H9 (cell line): ENCODE results near the gene CDH13. TPM values are rescaled to one million over a fixed set of nuclear protein-coding genes. Genes with fewer than 3 reads are reported as not detected.

Source experiments
- DNase-seq: peaks from one replicate; pipeline ENCODE4 v3.0.0-alpha.2; 2017
- H2AFZ ChIP-seq: one replicate; pipeline ENCODE4 v1.6.1; 2013; ENCODE audit warnings: mild to moderate bottlenecking, low read length, control low read depth, moderate library complexity
- H2AK5ac ChIP-seq: 2 replicates; pipeline ENCODE4 v1.6.1; 2013; ENCODE audit warnings: low read length, control low read depth, mixed read lengths; ENCODE audit not compliant: insufficient read length
- H2BK120ac ChIP-seq: one replicate; pipeline ENCODE4 v1.6.1; 2013; ENCODE audit warnings: low read depth, mild to moderate bottlenecking, low read length, control low read depth, inconsistent platforms; ENCODE audit not compliant: poor library complexity, severe bottlenecking
- H2BK12ac ChIP-seq: 2 replicates; pipeline ENCODE4 v1.6.1; 2013; ENCODE audit warnings: low read length, control low read depth, mixed read lengths, low read depth; ENCODE audit not compliant: insufficient read length
- H2BK15ac ChIP-seq: 2 replicates; pipeline ENCODE4 v1.6.1; 2013; ENCODE audit warnings: low read depth, low read length, control low read depth
- H2BK20ac ChIP-seq: one replicate; pipeline ENCODE4 v1.6.1; 2013; ENCODE audit warnings: low read depth, mild to moderate bottlenecking, low read length, control low read depth, inconsistent platforms; ENCODE audit not compliant: poor library complexity, severe bottlenecking
- H2BK5ac ChIP-seq: 2 replicates; pipeline ENCODE4 v1.6.1; 2013; ENCODE audit warnings: low read length, control low read depth, mixed read lengths; ENCODE audit not compliant: insufficient read length
- H3K14ac ChIP-seq: 2 replicates; pipeline ENCODE4 v1.6.1; 2013; ENCODE audit warnings: low read length, control low read depth; ENCODE audit not compliant: insufficient read depth
- H3K18ac ChIP-seq: 2 replicates; pipeline ENCODE4 v1.6.1; 2013; ENCODE audit warnings: low read depth, mild to moderate bottlenecking, mixed read lengths, low read length, control low read depth; ENCODE audit not compliant: insufficient read length
- H3K23ac ChIP-seq: 2 replicates; pipeline ENCODE4 v1.6.1; 2013; ENCODE audit warnings: low read length, control low read depth, mixed read lengths, low read depth; ENCODE audit not compliant: insufficient read length
- H3K23me2 ChIP-seq: 2 replicates; pipeline ENCODE4 v1.6.1; 2013; ENCODE audit warnings: low read depth, mild to moderate bottlenecking, mixed read lengths, low read length, control low read depth; ENCODE audit not compliant: insufficient read length, poor library complexity, severe bottlenecking
- H3K27ac ChIP-seq: 2 replicates; pipeline ENCODE4 v1.5.1; 2013; ENCODE audit warnings: low read length, control low read depth, mixed read lengths, low read depth; ENCODE audit not compliant: insufficient read length
- H3K27me3 ChIP-seq: 2 replicates; pipeline ENCODE4 v1.6.1; 2013; ENCODE audit warnings: low read length, control low read depth, inconsistent platforms; ENCODE audit not compliant: insufficient read depth
- H3K4ac ChIP-seq: 2 replicates; pipeline ENCODE4 v1.6.1; 2013; ENCODE audit warnings: low read depth, mild to moderate bottlenecking, control low read depth, inconsistent platforms, low read length, moderate library complexity
- H3K4me1 ChIP-seq: 2 replicates; pipeline ENCODE4 v1.6.1; 2013; ENCODE audit warnings: low read length, control low read depth, inconsistent platforms; ENCODE audit not compliant: insufficient read depth
- H3K4me2 ChIP-seq: 2 replicates; pipeline ENCODE4 v1.6.1; 2013; ENCODE audit warnings: low read length, control low read depth, mixed read lengths; ENCODE audit not compliant: insufficient read length, insufficient read depth
- H3K56ac ChIP-seq: 2 replicates; pipeline ENCODE4 v1.6.1; 2013; ENCODE audit warnings: low read depth, mild to moderate bottlenecking, mixed read lengths, low read length, control low read depth; ENCODE audit not compliant: insufficient read length
- H3K79me1 ChIP-seq: 2 replicates; pipeline ENCODE4 v1.6.1; 2013; ENCODE audit warnings: low read depth, mild to moderate bottlenecking, moderate library complexity, low read length, control low read depth, inconsistent platforms; ENCODE audit not compliant: insufficient read depth, poor library complexity, severe bottlenecking
- H3K79me2 ChIP-seq: 2 replicates; pipeline ENCODE4 v1.6.1; 2013; ENCODE audit warnings: low read length, control low read depth, inconsistent platforms; ENCODE audit not compliant: insufficient read depth
- H3K9ac ChIP-seq: 2 replicates; pipeline ENCODE4 v1.6.1; 2013; ENCODE audit warnings: low read length, control low read depth, mixed read lengths; ENCODE audit not compliant: insufficient read length; ENCODE audit errors: extremely low read depth
- H3K9me3 ChIP-seq: one replicate; pipeline ENCODE4 v1.6.1; 2013; ENCODE audit warnings: low read depth, low read length, inconsistent platforms; ENCODE audit not compliant: control insufficient read depth
- H3T11ph ChIP-seq: one replicate; pipeline ENCODE4 v1.6.1; 2013; ENCODE audit warnings: mild to moderate bottlenecking, low read length, control low read depth, inconsistent platforms
- H4K20me1 ChIP-seq: one replicate; pipeline ENCODE4 v1.6.1; 2013; ENCODE audit not compliant: control insufficient read depth, insufficient read length, insufficient read depth
- H4K5ac ChIP-seq: 2 replicates; pipeline ENCODE4 v1.6.1; 2013; ENCODE audit warnings: low read depth, mild to moderate bottlenecking, mixed read lengths, low read length, control low read depth; ENCODE audit not compliant: insufficient read length
- H4K8ac ChIP-seq: replicated peaks from 2 replicates; pipeline ENCODE4 v1.6.1; 2013; ENCODE audit warnings: low read length, control low read depth, mixed read lengths, low read depth; ENCODE audit not compliant: insufficient read length
- H4K91ac ChIP-seq: 2 replicates; pipeline ENCODE4 v1.6.1; 2013; ENCODE audit warnings: low read depth, mild to moderate bottlenecking, moderate library complexity, mixed read lengths, low read length, control low read depth; ENCODE audit not compliant: insufficient read length
- H3K27ac Mint-ChIP-seq, 3 experiments: 2 replicates in 2 of 3; 3 replicates in 1 of 3; pipeline ENCODE4 v1.8.0; 2020 to 2021; ENCODE audit warnings: mixed read lengths in 3 of 3, mild to moderate bottlenecking in 1 of 3, moderate library complexity in 1 of 3
- H3K27me3 Mint-ChIP-seq: 2 replicates; pipeline ENCODE4 v1.8.0; 2021; ENCODE audit warnings: low read depth, mild to moderate bottlenecking, moderate library complexity, mixed read lengths
- H3K36me3 Mint-ChIP-seq, 3 experiments: 2 replicates in 2 of 3; 3 replicates in 1 of 3; pipeline ENCODE4 v1.8.0; 2020 to 2021; ENCODE audit warnings: low read depth in 3 of 3, mixed read lengths in 3 of 3; ENCODE audit not compliant: insufficient read depth in 1 of 3
- H3K4me1 Mint-ChIP-seq, 2 experiments: 2 replicates each; pipeline ENCODE4 v1.8.0; 2020; ENCODE audit warnings: mixed read lengths in 2 of 2
- H3K4me3 Mint-ChIP-seq, 2 experiments: 2 replicates in 1 of 2; 3 replicates in 1 of 2; pipeline ENCODE4 v1.8.0; 2020 to 2021; ENCODE audit warnings: mild to moderate bottlenecking in 2 of 2, mixed read lengths in 2 of 2, moderate library complexity in 1 of 2
- H3K9me3 Mint-ChIP-seq, 2 experiments: 2 replicates in 1 of 2; 3 replicates in 1 of 2; pipeline ENCODE4 v1.8.0; 2020; ENCODE audit warnings: mild to moderate bottlenecking in 2 of 2, mixed read lengths in 2 of 2, moderate library complexity in 1 of 2
- WGBS: extraction: QIAGEN DNeasy Blood & Tissue Kit; methylation state at CpG from one replicate; pipeline ENCODE4 v1.1.7; 2013; ENCODE audit warnings: missing lambda C conversion rate, low lambda C conversion rate, mixed read lengths; ENCODE audit not compliant: insufficient read length; ENCODE audit errors: extremely low coverage; 5-methylcytosine and 5-hydroxymethylcytosine counted together
- total RNA-seq: library from RNA; stranded (reverse); gene quantifications from 2 replicates; pipeline ENCODE4 v1.2.1, GENCODE V29; 2021
- TF ChIP-seq, protein P1 (sequence below): fragments of 200-600 bp; sonication (generic); conservative IDR thresholded peaks from 3 replicates; pipeline ENCODE4 v1.8.0; 2021; ENCODE audit warnings: antibody characterized with exemption, mild to moderate bottlenecking

CDH13 gene
- total RNA-seq, 1 experiment from 2014 or later = 1.5 TPM

DNA sequence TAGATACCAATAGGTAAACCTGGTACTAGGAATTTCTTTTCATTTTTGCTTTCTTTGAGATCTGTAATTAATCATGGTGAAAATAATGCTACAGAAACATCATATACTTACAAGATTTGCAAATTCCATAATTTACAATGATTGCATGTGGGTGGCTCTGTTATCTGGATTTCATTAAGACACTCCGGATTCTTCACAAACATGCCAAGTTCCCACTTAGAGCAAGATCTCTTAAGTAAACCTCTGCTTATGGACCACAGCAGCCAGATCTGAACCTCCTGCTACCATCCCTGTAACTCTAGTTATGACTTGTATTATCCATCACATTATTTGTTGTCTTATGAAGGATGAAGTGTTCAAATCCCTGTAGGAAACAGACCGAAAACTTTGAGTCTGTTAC, 424.7 kb downstream of the CDH13 start:
- Mint-ChIP-seq H3K4me3 (no peak overlapping the region), H3K27me3 (no peaks in the 10 kb centered on the region), H3K9me3 (peaks cover 0 to 5% of the 10 kb centered on the region in 2 experiments; a peak in 3 of 5 replicates), H3K4me1 (peaks cover 0 to 4% of the 10 kb centered on the region in 2 experiments; a peak in 2 of 4 replicates), H3K36me3 (no peaks in the 10 kb centered on the region; a peak in 1 of 7 replicates), H3K27ac (no peak overlapping the region)
- Histone ChIP-seq H3K79me2 (no peaks in the 10 kb centered on the region), H3K9me3 (no peaks in the 10 kb centered on the region), H3K4ac (no peak overlapping the region), H2BK15ac (no peak overlapping the region), H2BK20ac (no peak overlapping the region), H2AFZ (no peak overlapping the region), H3K27ac (no peak overlapping the region), H2BK12ac (no peak overlapping the region), H3K23me2 (no peaks in the 10 kb centered on the region), H3K79me1 (no peaks in the 10 kb centered on the region), H4K8ac (no peak overlapping the region), H2AK5ac (no peak overlapping the region), H3K14ac (no peak overlapping the region), H4K5ac (no peak overlapping the region), H3K27me3 (no peaks in the 10 kb centered on the region), H3K4me2 (no peak overlapping the region), H2BK120ac (no peak overlapping the region), H4K20me1 (no peaks in the 10 kb centered on the region), H4K91ac (no peak overlapping the region), H3K9ac (no peak overlapping the region), H3K18ac (no peak overlapping the region), H3K56ac (no peak overlapping the region), H2BK5ac (no peak overlapping the region), H3K4me1 (no peaks in the 10 kb centered on the region), H3K23ac (no peak overlapping the region), H3T11ph (no peak overlapping the region)
- TF ChIP-seq, protein P1, sequence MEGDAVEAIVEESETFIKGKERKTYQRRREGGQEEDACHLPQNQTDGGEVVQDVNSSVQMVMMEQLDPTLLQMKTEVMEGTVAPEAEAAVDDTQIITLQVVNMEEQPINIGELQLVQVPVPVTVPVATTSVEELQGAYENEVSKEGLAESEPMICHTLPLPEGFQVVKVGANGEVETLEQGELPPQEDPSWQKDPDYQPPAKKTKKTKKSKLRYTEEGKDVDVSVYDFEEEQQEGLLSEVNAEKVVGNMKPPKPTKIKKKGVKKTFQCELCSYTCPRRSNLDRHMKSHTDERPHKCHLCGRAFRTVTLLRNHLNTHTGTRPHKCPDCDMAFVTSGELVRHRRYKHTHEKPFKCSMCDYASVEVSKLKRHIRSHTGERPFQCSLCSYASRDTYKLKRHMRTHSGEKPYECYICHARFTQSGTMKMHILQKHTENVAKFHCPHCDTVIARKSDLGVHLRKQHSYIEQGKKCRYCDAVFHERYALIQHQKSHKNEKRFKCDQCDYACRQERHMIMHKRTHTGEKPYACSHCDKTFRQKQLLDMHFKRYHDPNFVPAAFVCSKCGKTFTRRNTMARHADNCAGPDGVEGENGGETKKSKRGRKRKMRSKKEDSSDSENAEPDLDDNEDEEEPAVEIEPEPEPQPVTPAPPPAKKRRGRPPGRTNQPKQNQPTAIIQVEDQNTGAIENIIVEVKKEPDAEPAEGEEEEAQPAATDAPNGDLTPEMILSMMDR = no peak
- WGBS = no CpG with 5 or more reads among the region's 2 CpGs
- DNase-seq = no peak
